ENCODE measurements around the gene SRGAP2C.
"Not testable (repeated sequence)": the region's sequence is repeated elsewhere in the genome, so short reads cannot be mapped to it uniquely, and the experiment has no call there.

Gene SRGAP2C

DNA sequence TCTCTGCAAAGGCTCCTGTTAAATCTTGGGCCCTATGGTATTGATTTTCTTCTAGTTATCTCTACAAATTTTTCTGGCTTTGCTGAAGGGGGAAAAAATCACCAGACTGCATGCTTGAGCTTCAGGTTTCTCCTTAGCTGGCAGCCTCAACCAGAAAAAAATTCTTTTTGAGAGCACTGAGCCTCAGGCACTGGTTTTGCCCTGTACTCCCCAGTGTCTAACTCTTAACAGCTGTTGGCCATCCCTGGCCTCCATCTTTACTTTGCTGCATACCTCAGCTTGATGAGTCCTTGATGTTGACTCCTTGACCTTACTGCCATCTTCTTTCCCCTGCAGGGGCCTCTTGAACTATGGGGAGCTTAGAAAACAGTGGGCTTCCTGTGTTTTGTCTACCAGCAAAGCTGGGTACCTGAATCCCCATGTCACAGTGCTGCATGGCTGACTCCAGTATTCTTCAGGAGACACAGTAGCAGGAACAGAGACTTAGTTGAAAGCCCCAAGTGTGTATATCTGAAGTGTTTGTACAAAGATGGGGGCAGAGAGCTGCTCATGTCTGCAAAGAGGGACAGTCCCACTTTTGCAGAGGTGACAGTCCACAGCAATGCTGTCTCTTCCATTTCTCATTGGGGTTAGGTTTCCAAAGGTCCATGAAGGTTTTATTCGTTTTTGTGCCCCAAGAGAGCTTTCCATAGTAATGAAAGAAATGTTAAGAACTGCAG lies 31.1 kb downstream of the SRGAP2C start:
- not testable (repeated sequence) for H3K9me3 ChIP-seq (ENCODE audit: insufficient read depth, low read length); H3K27me3 ChIP-seq (ENCODE audit: insufficient read depth, insufficient read length); H3K36me3 ChIP-seq (ENCODE audit: insufficient read depth, insufficient read length, low read length); DNase-seq (ENCODE audit: low read depth, low spot score); H3K9ac ChIP-seq (ENCODE audit: insufficient read length, low read depth); H3K4me3 ChIP-seq (ENCODE audit: insufficient read length, low read depth); H3K4me1 ChIP-seq (ENCODE audit: insufficient read depth, insufficient read length)

DNA sequence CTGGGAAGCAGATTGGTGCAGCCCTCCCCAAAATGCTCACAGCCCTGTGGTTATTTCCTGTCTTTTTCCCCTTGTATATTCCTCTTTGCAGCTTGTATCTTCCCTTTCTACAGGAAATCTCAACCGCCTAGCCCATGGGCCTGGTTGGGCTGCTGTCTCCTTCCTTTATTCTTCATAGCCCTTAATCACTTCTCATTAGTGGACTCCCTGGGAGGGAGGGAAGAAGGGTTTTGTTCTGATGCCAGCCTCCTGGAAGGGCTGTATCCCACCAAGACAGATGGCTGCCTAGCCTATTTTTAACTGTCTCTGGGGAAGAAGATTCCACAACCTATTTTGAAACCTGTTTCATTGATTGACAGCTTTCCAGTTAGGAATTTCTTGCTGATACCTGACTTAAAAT lies 31.9 kb downstream of the SRGAP2C start:
- H3K9me3 ChIP-seq (ENCODE audit: insufficient read depth, low read length); H3K4me3 ChIP-seq (ENCODE audit: insufficient read length, low read depth); H3K36me3 ChIP-seq (ENCODE audit: insufficient read depth, insufficient read length, low read length); H3K9ac ChIP-seq (ENCODE audit: insufficient read length, low read depth); H3K27me3 ChIP-seq (ENCODE audit: insufficient read depth, insufficient read length); DNase-seq (ENCODE audit: low read depth, low spot score); H3K4me1 ChIP-seq (ENCODE audit: insufficient read depth, insufficient read length): not testable (repeated sequence)

DNA sequence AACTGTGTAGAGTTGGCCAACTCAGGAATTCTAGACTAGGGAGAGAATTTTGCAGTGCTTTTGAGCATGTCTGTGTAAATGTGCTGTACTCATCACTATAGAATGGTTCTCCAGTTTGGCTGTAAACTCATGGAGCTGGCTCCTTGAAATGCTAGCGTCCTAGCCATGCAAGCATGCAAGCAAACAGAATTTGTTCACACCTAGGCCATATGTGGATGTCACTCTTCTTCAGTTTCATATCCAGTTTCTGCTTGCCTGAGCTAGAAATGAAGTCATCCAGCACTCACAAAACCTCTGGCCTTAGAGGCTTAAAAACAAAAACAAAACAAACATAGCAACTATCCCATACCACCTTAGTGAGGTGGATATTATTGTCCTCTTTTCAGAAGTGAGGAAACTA lies 37.0 kb downstream of the SRGAP2C start:
- DNase-seq (ENCODE audit: low read depth, low spot score); H3K9ac ChIP-seq (ENCODE audit: insufficient read length, low read depth); H3K4me3 ChIP-seq (ENCODE audit: insufficient read length, low read depth); H3K9me3 ChIP-seq (ENCODE audit: insufficient read depth, low read length); H3K4me1 ChIP-seq (ENCODE audit: insufficient read depth, insufficient read length); H3K36me3 ChIP-seq (ENCODE audit: insufficient read depth, insufficient read length, low read length); H3K27me3 ChIP-seq (ENCODE audit: insufficient read depth, insufficient read length): not testable (repeated sequence)

DNA sequence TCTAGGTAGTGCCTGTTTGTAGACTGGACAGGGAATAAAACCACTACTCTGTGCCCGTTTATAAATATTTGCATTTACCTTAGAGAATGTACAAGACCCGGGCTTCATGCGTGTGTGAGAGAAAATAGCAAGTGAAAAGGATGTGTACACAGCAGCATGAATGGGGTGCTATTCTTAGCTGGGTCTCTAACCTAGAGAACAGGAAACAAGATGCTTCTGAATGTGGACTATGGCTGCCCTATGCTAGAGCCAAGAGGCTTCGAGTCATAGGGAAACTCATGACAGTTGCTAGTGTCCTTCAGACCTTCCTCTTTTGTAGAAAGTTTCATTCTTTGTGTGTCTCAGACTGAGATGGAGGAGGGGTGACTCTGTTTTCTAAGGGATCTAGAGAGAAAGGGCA lies 39.9 kb downstream of the SRGAP2C start:
- not testable (repeated sequence) for DNase-seq (ENCODE audit: low read depth, low spot score); H3K36me3 ChIP-seq (ENCODE audit: insufficient read depth, insufficient read length, low read length); H3K9me3 ChIP-seq (ENCODE audit: insufficient read depth, low read length); H3K4me1 ChIP-seq (ENCODE audit: insufficient read depth, insufficient read length); H3K4me3 ChIP-seq (ENCODE audit: insufficient read length, low read depth); H3K9ac ChIP-seq (ENCODE audit: insufficient read length, low read depth); H3K27me3 ChIP-seq (ENCODE audit: insufficient read depth, insufficient read length)

DNA sequence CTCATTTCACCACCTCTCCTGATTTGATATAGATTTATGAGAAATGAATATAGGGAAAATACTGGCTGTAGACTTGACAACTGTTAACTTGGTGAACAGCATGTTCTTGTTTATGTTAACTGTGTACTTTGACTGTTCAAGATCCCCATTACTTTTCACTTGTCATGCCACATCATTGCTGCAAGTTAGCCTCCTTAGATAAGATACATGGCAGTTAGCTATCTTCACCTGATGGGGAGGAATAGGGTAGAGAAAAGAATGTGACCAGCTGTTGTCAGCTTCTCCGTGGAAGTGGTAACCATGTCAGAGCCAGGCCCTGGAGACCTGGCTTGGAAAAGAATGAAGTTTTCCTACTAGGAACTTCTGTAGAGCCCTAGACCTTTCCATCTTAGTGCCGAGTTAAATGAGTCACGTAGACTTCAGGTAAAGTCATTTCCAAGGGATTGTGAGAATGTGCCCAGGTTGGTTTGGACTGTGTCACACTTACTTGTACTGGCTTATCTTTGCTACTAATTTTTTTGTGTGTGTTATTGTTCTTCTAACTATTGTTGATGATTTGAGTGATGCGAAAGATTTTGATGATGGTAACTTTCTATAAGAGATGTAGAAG lies 41.6 kb downstream of the SRGAP2C start:
- not testable (repeated sequence) for DNase-seq (ENCODE audit: low read depth, low spot score); H3K4me3 ChIP-seq (ENCODE audit: insufficient read length, low read depth); H3K4me1 ChIP-seq (ENCODE audit: insufficient read depth, insufficient read length); H3K9me3 ChIP-seq (ENCODE audit: insufficient read depth, low read length); H3K27me3 ChIP-seq (ENCODE audit: insufficient read depth, insufficient read length); H3K36me3 ChIP-seq (ENCODE audit: insufficient read depth, insufficient read length, low read length); H3K9ac ChIP-seq (ENCODE audit: insufficient read length, low read depth)

DNA sequence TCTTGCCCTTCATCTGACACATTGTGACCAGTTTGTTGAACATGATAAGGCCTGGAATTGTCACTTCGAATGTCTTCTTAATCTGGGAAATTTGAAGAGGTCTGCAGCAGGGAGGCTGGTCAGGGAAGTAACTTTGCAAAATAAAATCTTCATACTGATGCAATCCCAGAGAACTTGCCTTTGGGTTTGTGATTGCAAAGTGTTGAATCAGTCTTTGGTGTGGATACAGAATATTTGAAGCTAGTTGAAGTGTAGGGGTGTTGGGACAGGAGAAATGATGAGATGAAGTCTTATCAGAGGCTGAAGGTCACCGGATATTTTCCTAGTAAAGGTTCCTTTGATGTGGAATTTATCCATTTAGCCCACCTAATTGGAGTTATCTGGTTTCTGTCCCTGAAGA lies 42.1 kb downstream of the SRGAP2C start:
- DNase-seq (ENCODE audit: low read depth, low spot score); H3K27me3 ChIP-seq (ENCODE audit: insufficient read depth, insufficient read length); H3K36me3 ChIP-seq (ENCODE audit: insufficient read depth, insufficient read length, low read length); H3K9me3 ChIP-seq (ENCODE audit: insufficient read depth, low read length); H3K4me3 ChIP-seq (ENCODE audit: insufficient read length, low read depth); H3K4me1 ChIP-seq (ENCODE audit: insufficient read depth, insufficient read length); H3K9ac ChIP-seq (ENCODE audit: insufficient read length, low read depth): not testable (repeated sequence)

DNA sequence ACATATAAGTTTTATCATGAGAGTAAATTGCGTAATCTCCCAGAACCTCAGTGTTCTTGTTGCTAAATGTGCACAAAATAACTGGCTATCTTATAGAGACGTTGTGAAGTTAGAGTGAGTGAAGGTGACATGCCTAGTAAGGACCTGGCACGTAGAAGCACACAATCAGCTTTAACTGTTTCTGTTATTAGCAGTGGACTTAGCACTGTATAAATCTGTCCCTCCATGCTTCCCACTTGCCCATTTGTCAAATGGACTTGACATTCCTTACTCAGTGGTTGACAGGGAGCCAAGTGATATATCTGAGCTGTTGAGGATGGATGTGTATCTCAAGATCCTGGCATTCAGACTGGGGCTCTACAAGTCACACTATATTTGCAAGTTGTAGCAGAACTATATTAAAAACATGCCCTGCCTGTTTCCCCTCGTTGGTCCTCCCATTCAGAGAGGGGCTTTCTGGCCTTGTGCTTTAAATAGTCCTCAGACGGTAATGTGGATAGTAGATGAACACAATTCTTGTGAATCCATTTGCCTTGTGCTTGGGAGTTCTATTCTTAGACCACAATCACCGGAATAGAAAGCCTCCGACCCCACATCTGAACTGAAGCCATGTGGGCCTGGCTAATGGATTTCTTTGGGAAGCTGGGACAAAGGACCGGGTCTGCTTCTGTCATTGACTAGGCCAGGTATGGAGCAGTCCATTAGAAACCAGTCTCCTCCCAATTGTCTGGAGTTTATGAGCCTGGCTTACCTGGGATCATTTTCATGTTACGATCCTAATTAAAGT lies 43.0 kb downstream of the SRGAP2C start:
- not testable (repeated sequence) for DNase-seq (ENCODE audit: low read depth, low spot score); H3K4me1 ChIP-seq (ENCODE audit: insufficient read depth, insufficient read length); H3K9ac ChIP-seq (ENCODE audit: insufficient read length, low read depth)

DNA sequence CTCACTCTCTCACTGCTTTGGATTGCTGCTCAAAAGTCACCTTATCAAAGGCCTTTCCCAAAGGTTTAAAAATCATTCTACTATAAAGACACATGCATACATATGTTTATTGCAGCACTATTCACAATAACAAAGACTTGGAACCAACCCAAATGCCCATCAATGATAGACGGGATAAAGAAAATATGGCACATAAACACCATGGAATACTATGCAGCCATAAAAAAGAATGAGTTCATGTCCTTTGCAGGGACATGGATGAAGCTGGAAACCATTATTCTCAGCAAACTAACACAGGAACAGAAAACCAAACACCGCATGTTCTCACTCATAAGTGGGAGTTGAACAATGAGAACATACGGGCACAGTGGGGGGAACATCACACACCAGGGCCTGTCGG lies 45.9 kb downstream of the SRGAP2C start:
- DNase-seq (ENCODE audit: low read depth, low spot score); H3K27me3 ChIP-seq (ENCODE audit: insufficient read depth, insufficient read length); H3K36me3 ChIP-seq (ENCODE audit: insufficient read depth, insufficient read length, low read length); H3K9ac ChIP-seq (ENCODE audit: insufficient read length, low read depth); H3K4me1 ChIP-seq (ENCODE audit: insufficient read depth, insufficient read length); H3K4me3 ChIP-seq (ENCODE audit: insufficient read length, low read depth); H3K9me3 ChIP-seq (ENCODE audit: insufficient read depth, low read length): not testable (repeated sequence)

More for the DNA sequence above, 43.0 kb downstream of the SRGAP2C start:
- not testable (repeated sequence) for H3K27me3 ChIP-seq (ENCODE audit: insufficient read depth, insufficient read length); H3K4me3 ChIP-seq (ENCODE audit: insufficient read length, low read depth); H3K9me3 ChIP-seq (ENCODE audit: insufficient read depth, low read length); H3K36me3 ChIP-seq (ENCODE audit: insufficient read depth, insufficient read length, low read length)

DNA sequence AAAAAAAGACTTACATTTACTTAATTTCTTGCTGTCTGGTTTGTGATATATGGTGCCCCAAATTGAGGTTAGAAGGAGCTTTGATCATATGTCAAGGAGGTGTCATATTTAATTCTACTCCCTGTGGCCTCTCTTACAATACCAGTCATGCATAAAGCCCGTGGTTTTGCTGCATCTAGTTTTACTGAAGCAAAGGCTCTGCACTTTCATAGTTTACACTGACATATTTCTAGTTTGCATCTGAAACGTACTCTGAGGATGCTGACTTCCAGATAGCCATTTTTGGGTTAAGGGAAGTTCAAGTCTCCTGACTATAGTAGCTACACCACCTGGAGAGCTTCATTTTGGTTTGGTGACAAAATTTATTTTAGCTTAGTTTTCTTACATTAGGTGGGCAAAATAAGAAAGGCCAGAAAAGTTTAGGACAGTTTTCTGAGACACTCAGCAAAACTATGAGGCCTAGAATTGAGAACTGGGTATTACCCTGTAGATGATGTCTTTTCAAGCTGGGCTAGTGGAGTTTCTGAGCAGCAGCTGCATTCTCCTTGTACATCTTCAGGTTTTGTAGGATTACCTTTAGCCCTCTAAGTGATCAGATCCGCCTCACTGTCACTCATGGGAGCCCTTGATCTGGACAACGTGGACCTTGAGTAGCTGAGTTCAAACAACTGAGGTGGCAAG lies 47.8 kb downstream of the SRGAP2C start:
- not testable (repeated sequence) for H3K4me1 ChIP-seq (ENCODE audit: insufficient read depth, insufficient read length); H3K9ac ChIP-seq (ENCODE audit: insufficient read length, low read depth); H3K36me3 ChIP-seq (ENCODE audit: insufficient read depth, insufficient read length, low read length); H3K9me3 ChIP-seq (ENCODE audit: insufficient read depth, low read length); H3K27me3 ChIP-seq (ENCODE audit: insufficient read depth, insufficient read length); DNase-seq (ENCODE audit: low read depth, low spot score); H3K4me3 ChIP-seq (ENCODE audit: insufficient read length, low read depth)

DNA sequence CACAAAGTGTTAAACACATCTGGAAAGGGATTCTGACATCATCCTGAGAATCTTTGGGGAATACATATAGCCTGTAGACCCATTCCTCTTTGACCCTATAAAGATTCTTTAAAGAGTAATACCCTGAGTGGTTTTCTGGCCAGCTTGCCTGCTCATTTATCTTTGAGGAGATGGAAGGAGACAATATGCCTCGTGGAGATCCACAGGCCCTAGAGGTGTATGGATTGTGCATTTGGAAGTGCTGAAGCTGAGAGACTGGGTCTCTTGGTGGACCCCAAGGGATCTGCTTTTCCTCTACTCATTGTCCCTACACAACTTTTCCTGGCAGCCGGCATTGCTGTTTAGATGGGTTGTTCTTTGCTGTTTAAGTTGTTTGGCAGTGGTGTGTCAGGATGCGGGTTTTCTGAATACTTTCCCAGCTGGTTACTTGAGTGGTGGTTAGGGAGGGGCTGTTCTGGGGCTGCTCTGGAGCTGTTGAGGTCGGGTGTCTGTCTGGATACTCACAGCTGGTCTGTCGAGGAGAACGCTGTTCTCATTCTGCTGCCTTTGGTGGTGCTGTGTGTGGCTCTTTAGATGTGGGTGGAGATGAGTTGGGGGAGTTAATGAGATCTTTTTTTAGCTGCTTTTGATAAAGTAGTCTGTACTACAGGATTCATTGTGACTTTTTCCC lies 49.5 kb downstream of the SRGAP2C start:
- H3K27me3 ChIP-seq (ENCODE audit: insufficient read depth, insufficient read length); H3K36me3 ChIP-seq (ENCODE audit: insufficient read depth, insufficient read length, low read length); H3K4me3 ChIP-seq (ENCODE audit: insufficient read length, low read depth); H3K9me3 ChIP-seq (ENCODE audit: insufficient read depth, low read length); H3K9ac ChIP-seq (ENCODE audit: insufficient read length, low read depth); DNase-seq (ENCODE audit: low read depth, low spot score); H3K4me1 ChIP-seq (ENCODE audit: insufficient read depth, insufficient read length): not testable (repeated sequence)

DNA sequence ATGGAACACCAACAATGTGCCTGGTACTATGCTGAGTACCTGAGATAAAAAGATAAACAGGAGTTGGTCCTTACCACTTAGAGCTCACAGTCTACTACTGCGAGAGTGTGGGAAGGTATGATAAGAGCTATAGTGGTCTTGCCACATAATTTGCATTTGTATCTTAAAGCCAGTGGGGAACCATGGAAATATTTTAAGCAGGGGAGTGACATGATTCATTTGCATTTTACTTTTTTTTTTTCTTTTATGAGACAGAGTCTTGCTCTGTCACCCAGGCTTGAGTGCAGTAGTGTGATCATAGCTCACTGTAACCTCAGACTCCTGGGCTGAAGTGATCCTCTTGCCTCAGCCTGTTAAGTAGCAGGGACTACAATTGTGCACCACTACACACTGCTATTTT lies 53.6 kb downstream of the SRGAP2C start:
- H3K4me1 ChIP-seq (ENCODE audit: insufficient read depth, insufficient read length); H3K9me3 ChIP-seq (ENCODE audit: insufficient read depth, low read length); DNase-seq (ENCODE audit: low read depth, low spot score); H3K36me3 ChIP-seq (ENCODE audit: insufficient read depth, insufficient read length, low read length); H3K9ac ChIP-seq (ENCODE audit: insufficient read length, low read depth); H3K27me3 ChIP-seq (ENCODE audit: insufficient read depth, insufficient read length); H3K4me3 ChIP-seq (ENCODE audit: insufficient read length, low read depth): not testable (repeated sequence)

All from NT2/D1 (cell line).